Cardiac muscle cell (in vitro differentiated cells and primary cell): ENCODE data around the gene OTOA. TPM values are rescaled to one million over a fixed set of nuclear protein-coding genes. Genes with fewer than 3 reads are reported as not detected.
"Not testable (repeated sequence)": the region's sequence is repeated elsewhere in the genome, so short reads cannot be mapped to it uniquely, and the experiment has no call there.

Experiments
- DNase-seq, 2 donors: peaks; one replicate each; pipeline versions ENCODE4 v3.0.0 to v3.0.0-alpha.2; 2010 to 2017; ENCODE audit warnings: low read depth in 1 of 2, low spot score in 1 of 2
- H3K27ac ChIP-seq: fragments of 200-600 bp; sonication (generic); 2 replicates; pipeline ENCODE4 v1.5.1; 2016
- H3K27me3 ChIP-seq: fragments of 200-600 bp; sonication (generic); 2 replicates; pipeline ENCODE4 v1.6.0; 2016; ENCODE audit warnings: control low read depth
- H3K36me3 ChIP-seq: fragments of 200-600 bp; sonication (generic); 2 replicates; pipeline ENCODE4 v1.5.1; 2016; ENCODE audit warnings: control low read depth
- H3K4me1 ChIP-seq: fragments of 200-600 bp; sonication (generic); 2 replicates; pipeline ENCODE4 v1.8.1; 2017; ENCODE audit warnings: low read depth, mild to moderate bottlenecking, mixed run types
- H3K4me3 ChIP-seq: fragments of 200-600 bp; sonication (generic); 2 replicates; pipeline ENCODE4 v1.5.1; 2016; ENCODE audit warnings: mild to moderate bottlenecking
- H3K9me3 ChIP-seq: fragments of 200-600 bp; sonication (generic); 2 replicates; pipeline ENCODE4 v1.5.1; 2017; ENCODE audit warnings: low read depth, mild to moderate bottlenecking, control low read depth
- polyA plus RNA-seq: library from polyadenylated mRNA; unstranded; fragments of >200 nt; fragmentation: Nextera tagmentation; extraction: Ambion mirVana; gene quantifications from 2 replicates; pipeline ENCODE4 v1.2.1, GENCODE V29; 2016
- total RNA-seq: library from RNA; depleted of rRNA; stranded (reverse); fragments of >200 nt; gene quantifications from 2 replicates; pipeline ENCODE4 v1.2.3, GENCODE V29; 2016

Gene OTOA
- total and polyA plus RNA-seq, 2 experiments from 2014 or later = 0.51 TPM; not detected in 1

- H3K27me3 ChIP-seq, H3K4me3 ChIP-seq, H3K36me3 ChIP-seq, DNase-seq, H3K9me3 ChIP-seq, H3K4me1 ChIP-seq, H3K27ac ChIP-seq: not testable (repeated sequence)
Measured at GRCh38 chr16:21757080-21757671, 93.4 kb downstream of the OTOA start.

GRCh38 chr16:21768280-21768679 is 104.5 kb downstream of the OTOA start:
- not testable (repeated sequence) for H3K36me3 ChIP-seq, H3K4me1 ChIP-seq, H3K4me3 ChIP-seq, H3K27ac ChIP-seq, H3K27me3 ChIP-seq, DNase-seq, H3K9me3 ChIP-seq

DNA sequence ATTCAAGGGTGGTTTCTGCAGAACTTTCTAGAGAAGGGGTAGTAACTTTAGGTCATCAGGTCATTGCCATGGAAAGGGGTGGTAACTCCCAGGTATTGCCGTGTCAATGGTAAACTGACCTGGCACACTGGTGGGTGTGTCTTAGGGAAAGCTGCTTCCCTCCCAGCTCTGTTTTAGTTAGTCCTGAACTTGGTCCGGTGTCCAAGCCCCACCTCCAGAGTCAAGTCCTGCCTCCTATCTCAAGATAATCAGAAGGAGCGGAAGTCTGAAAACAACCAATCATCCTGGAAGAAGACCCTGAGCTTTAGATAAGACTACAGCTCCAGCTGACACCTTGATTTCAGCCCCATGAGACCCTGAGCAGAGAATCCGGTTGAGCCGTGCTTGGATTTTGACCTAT is 105.0 kb downstream of the OTOA start:
- DNase-seq, H3K36me3 ChIP-seq, H3K27ac ChIP-seq, H3K27me3 ChIP-seq, H3K4me1 ChIP-seq, H3K9me3 ChIP-seq, H3K4me3 ChIP-seq: not testable (repeated sequence)

GRCh38 chr16:21769284-21769683 is 105.5 kb downstream of the OTOA start:
- peak in 1 of 2 donors; percentile 36 for DNase-seq
- H3K27me3 ChIP-seq, H3K36me3 ChIP-seq, H3K4me1 ChIP-seq, H3K27ac ChIP-seq, H3K9me3 ChIP-seq, H3K4me3 ChIP-seq: not testable (repeated sequence)

GRCh38 chr16:21770584-21770983 is 106.8 kb downstream of the OTOA start:
- H3K36me3 ChIP-seq, H3K27me3 ChIP-seq, H3K4me1 ChIP-seq, H3K9me3 ChIP-seq, H3K4me3 ChIP-seq, DNase-seq, H3K27ac ChIP-seq: not testable (repeated sequence)

GRCh38 chr16:21772547-21773206 is 108.9 kb downstream of the OTOA start:
- not testable (repeated sequence) for H3K27ac ChIP-seq, H3K9me3 ChIP-seq, H3K27me3 ChIP-seq, H3K4me3 ChIP-seq, H3K36me3 ChIP-seq, H3K4me1 ChIP-seq
- DNase-seq = peak in 1 of 2 donors; percentile 6

DNA sequence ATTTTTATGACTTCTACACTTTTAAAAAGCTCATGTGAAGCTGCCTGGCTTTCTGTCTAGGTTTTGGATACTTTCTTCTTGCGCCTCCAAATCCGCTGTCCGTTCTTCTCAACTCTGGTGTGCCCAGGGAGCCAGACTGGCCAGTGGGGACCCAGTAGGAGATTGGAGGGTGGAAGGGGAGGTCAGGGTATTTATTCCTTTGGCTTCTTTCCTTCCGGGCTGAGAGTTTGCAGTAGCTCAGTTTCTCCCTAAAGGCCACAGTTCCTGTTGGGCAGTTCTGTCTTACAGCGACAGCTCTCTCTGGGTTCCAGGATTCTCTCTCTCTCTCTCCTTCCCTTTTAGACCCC is 109.4 kb downstream of the OTOA start:
- H3K9me3 ChIP-seq, DNase-seq, H3K27ac ChIP-seq, H3K36me3 ChIP-seq, H3K4me3 ChIP-seq, H3K4me1 ChIP-seq, H3K27me3 ChIP-seq: not testable (repeated sequence)

DNA sequence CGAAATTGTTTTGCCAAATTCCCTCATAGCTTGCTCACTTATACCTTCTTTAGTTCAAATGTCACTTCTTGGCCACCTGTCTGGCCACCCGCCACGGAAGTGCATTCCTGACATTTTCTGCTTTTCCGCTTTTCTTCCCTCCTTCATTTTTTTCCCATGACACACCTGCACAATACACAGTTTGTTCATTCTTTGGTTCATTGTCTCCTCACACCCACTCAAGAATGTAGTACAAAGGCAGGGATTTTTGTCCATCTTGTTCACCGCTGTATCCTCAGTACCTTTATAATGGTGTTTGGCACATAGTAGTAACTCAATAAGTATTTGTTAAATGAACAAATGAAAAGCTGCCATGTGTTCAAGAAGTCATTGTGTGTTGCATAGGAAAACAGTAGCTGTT is 116.8 kb downstream of the OTOA start:
- not testable (repeated sequence) for H3K27me3 ChIP-seq, H3K9me3 ChIP-seq, H3K4me3 ChIP-seq, DNase-seq, H3K27ac ChIP-seq, H3K36me3 ChIP-seq, H3K4me1 ChIP-seq

DNA sequence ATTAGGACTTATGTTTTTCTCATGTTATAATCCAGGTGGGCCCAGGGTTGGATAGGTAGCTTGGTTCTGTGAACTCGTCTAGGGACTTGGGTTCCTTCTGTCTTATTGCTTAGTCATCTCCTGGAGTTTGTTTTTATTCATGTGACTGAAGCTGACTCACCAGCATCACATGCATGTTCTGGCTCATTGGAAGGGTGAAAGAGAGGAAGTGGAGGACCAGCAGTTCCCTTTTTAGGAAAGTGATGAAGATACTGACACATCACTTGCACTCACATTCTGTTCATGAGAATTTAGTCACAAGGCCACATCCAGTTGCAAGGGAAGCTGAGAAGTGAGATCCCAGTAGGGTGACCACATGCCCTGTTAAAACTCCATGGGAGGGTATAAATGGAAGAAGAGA is 126.7 kb downstream of the OTOA start:
- not testable (repeated sequence) for DNase-seq, H3K4me3 ChIP-seq, H3K36me3 ChIP-seq, H3K27ac ChIP-seq, H3K27me3 ChIP-seq, H3K4me1 ChIP-seq, H3K9me3 ChIP-seq

- not testable (repeated sequence) for DNase-seq
Measured at GRCh38 chr16:21793310-21793709, 129.5 kb downstream of the OTOA start.

DNA sequence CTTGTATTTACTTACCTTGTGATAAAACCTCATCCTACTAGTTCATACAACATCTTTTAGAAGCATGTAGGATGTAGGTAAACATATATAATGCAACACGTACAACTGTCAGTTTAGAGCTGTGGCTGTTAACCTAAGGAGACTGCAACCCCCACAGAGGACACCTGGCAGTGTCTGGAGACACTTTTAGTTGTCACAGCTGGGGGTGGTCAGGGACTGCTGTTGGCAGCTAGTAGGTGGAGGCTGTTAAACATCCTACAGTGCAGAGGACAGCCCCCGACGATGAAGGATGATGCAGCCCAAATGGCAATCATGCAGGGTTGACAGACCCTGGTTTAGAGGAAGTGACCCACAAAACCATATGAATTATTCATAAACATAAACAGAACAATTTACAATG is 134.8 kb downstream of the OTOA start:
- H3K4me3 ChIP-seq, H3K27ac ChIP-seq, DNase-seq, H3K9me3 ChIP-seq, H3K36me3 ChIP-seq, H3K27me3 ChIP-seq, H3K4me1 ChIP-seq: not testable (repeated sequence)

More at GRCh38 chr16:21793310-21793709, 129.5 kb downstream of the OTOA start:
- not testable (repeated sequence) for H3K4me3 ChIP-seq, H3K27me3 ChIP-seq, H3K4me1 ChIP-seq, H3K27ac ChIP-seq, H3K9me3 ChIP-seq, H3K36me3 ChIP-seq
